ENCODE data around the gene TSPAN18. TPM values are rescaled to one million over a fixed set of nuclear protein-coding genes. Genes with fewer than 3 reads are reported as not detected.

Gene TSPAN18
- total and polyA plus RNA-seq, 9 donors, result 2.1 to 35.3 (median 14.4) TPM

DNA sequence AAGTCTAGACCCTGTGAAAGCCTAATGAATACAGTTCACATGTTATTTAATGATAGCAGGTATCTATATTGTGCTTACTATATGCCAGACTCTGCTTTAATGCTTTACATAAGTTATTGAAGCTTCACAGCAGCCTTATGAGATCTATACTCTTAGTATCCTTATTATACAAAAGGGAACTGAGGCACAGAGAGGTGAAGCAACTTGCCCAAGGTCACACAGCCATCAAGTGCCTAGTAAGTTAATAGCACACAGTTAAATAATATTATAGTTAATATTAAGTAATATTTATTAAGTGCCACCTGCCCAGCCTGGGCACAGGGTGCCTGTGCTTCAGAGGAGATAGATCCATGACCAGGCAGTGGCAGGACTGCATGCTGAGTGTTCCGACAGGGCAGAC, 145.8 kb downstream of the TSPAN18 start:
- WGBS, 3 donors, result 92 to 100% (median 96%) methylated on average over 1 of the region's 1 CpG
- TF ChIP-seq CTCF (IDR thresholded peaks at IDR 0.05), result no peak
- no peak for TF ChIP-seq EP300 (IDR thresholded peaks at IDR 0.05)
- no peak for TF ChIP-seq POLR2A (IDR thresholded peaks at IDR 0.05)
- intact Hi-C loops (cut with DNase I), result no loop called here
- H3K27ac ChIP-seq, result no peak overlapping the region
- H3K4me1 ChIP-seq (ENCODE audit: insufficient read depth), result no peaks in the 10 kb centered on the region
- no peaks in the 10 kb centered on the region for H3K36me3 ChIP-seq
- no peaks in the 10 kb centered on the region for H3K9me3 ChIP-seq
- no peaks in the 10 kb centered on the region for H3K27me3 ChIP-seq
- no peak overlapping the region for H3K4me3 ChIP-seq
- DNase-seq, result no peak

DNA sequence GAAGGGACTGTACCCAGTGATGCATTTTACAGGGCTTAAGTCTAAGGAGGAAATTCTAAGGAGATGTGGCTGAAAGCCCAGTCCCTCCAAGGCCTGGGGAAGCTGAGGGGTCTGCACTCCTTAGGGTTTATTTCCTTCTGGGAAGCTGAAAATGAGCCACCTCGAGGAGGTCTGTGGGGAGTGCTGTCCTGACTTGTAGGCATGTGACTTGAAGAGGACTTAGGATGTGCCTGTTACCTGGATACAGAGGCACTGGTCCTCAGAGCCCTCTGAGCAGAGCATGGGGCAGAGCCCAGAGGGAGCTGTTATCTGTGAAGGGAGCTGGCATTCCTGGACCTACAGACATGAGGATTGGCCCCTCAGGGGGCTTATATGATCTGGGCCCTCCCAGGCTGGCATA, 146.8 kb downstream of the TSPAN18 start:
- intact Hi-C loops (cut with DNase I), result no loop called here
- Histone ChIP-seq H3K27me3 (no peaks in the 10 kb centered on the region), H3K4me1 (ENCODE audit: insufficient read depth) (no peaks in the 10 kb centered on the region), H3K27ac (no peak overlapping the region), H3K9me3 (no peaks in the 10 kb centered on the region), H3K4me3 (no peak overlapping the region), H3K36me3 (no peaks in the 10 kb centered on the region)
- TF ChIP-seq CTCF (IDR thresholded peaks at IDR 0.05), result no peak
- no peak for TF ChIP-seq EP300 (IDR thresholded peaks at IDR 0.05)
- no peak for TF ChIP-seq POLR2A (IDR thresholded peaks at IDR 0.05)
- DNase-seq, result no peak
- WGBS, 3 donors, result 33 to 48% (median 36%) methylated on average over 1 of the region's 1 CpG

DNA sequence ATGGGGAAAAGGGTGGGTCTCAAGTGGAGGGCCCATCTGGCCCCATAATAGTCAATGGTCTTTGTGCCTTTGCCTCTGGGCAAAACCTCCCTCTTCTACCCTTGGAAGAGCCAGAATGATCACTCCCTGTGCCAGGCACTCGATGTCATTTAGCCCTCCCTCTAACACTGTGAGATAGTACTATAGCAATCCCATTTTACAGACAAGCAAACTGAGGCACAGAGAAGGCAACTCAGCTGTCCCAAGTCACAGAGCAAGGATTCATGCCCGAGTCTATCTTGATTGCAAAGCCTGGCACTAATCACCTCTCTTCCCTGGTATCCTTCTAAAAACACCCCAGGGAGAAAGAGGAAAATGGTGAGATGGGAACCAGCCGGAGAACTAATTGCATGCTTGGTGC, 147.5 kb downstream of the TSPAN18 start:
- WGBS, 3 donors, result 93 to 95% (median 93%) methylated on average over 3 of the region's 3 CpGs
- DNase-seq, result no peak
- Histone ChIP-seq H3K27ac (no peak overlapping the region), H3K9me3 (no peaks in the 10 kb centered on the region), H3K27me3 (no peaks in the 10 kb centered on the region), H3K36me3 (no peaks in the 10 kb centered on the region), H3K4me3 (no peak overlapping the region), H3K4me1 (ENCODE audit: insufficient read depth) (no peaks in the 10 kb centered on the region)
- TF ChIP-seq EP300 (IDR thresholded peaks at IDR 0.05), result no peak
- TF ChIP-seq POLR2A (IDR thresholded peaks at IDR 0.05), result no peak
- TF ChIP-seq CTCF (IDR thresholded peaks at IDR 0.05), result no peak
- intact Hi-C loops (cut with DNase I), result no loop called here

DNA sequence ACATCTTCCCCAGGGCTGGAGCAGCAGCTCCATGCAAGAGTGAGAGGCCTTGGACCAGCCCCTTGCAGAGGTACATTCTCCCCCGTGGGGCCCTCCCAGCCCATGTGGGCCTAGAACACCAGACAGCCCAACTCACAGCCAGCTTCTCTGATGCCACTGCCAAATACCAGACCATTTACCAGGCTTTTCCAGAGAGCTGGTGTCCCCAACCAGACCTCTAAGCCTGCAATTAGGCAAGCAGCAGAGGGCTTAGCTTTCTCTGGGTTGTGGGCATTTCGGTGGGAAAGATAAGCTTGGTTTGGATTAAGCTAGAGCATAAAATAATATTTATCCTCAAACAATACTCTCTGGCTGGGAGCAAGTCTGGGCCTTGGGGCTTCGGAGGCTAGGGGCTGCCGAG, 148.3 kb downstream of the TSPAN18 start:
- TF ChIP-seq EP300 (IDR thresholded peaks at IDR 0.05), result no peak
- no peak for TF ChIP-seq POLR2A (IDR thresholded peaks at IDR 0.05)
- no peak for TF ChIP-seq CTCF (IDR thresholded peaks at IDR 0.05)
- no peak for DNase-seq
- 81 to 93% (median 91%) methylated on average over 4 of the region's 4 CpGs for WGBS, 3 donors
- no peaks in the 10 kb centered on the region for H3K36me3 ChIP-seq
- no peak overlapping the region for H3K27ac ChIP-seq
- no peaks in the 10 kb centered on the region for H3K4me1 ChIP-seq (ENCODE audit: insufficient read depth)
- no peak overlapping the region for H3K4me3 ChIP-seq
- intact Hi-C loops (cut with DNase I), result no loop called here
- no peaks in the 10 kb centered on the region for H3K27me3 ChIP-seq
- no peaks in the 10 kb centered on the region for H3K9me3 ChIP-seq

Data from ovary (tissue), 9 donors.